GM23338 (cell line): ENCODE results near the gene HIVEP3. TPM values are rescaled to one million over a fixed set of nuclear protein-coding genes. Genes with fewer than 3 reads are reported as not detected.

Source experiments
- ATAC-seq: fragments of 200-7000 bp; cut with Tn5 transposase; 3 replicates; pipeline ENCODE4 v1.9.1; 2020
- DNase-seq: peaks from one replicate; pipeline ENCODE4 v3.0.0-alpha.2; 2015; ENCODE audit warnings: low spot score
- H2AFZ ChIP-seq: fragments of 200-600 bp; sonication (generic); 2 replicates; pipeline ENCODE4 v1.8.0; 2016; ENCODE audit warnings: antibody characterized with exemption, mild to moderate bottlenecking, moderate library complexity
- H3F3A ChIP-seq: fragments of 200-600 bp; sonication (generic); replicated peaks from 2 replicates; pipeline ENCODE4 v1.8.0; 2017; ENCODE audit warnings: antibody characterized with exemption, mixed run types, low read depth
- H3K27ac ChIP-seq: fragments of 200-600 bp; sonication (generic); 2 replicates; pipeline ENCODE4 v1.6.1; 2016; ENCODE audit warnings: low read depth
- H3K27me3 ChIP-seq: fragments of 200-600 bp; sonication (generic); 2 replicates; pipeline ENCODE4 v1.8.0; 2016; ENCODE audit warnings: mild to moderate bottlenecking, mixed run types, moderate library complexity; ENCODE audit not compliant: insufficient read depth
- H3K36me3 ChIP-seq: fragments of 200-600 bp; sonication (generic); 2 replicates; pipeline ENCODE4 v1.8.0; 2016; ENCODE audit warnings: mild to moderate bottlenecking; ENCODE audit not compliant: insufficient read depth
- H3K4me1 ChIP-seq: fragments of 200-600 bp; sonication (generic); 2 replicates; pipeline ENCODE4 v1.8.0; 2016; ENCODE audit warnings: mild to moderate bottlenecking, moderate library complexity; ENCODE audit not compliant: insufficient read depth
- H3K4me2 ChIP-seq: fragments of 200-600 bp; sonication (generic); 2 replicates; pipeline ENCODE4 v1.7.1; 2017; ENCODE audit warnings: mixed run types
- H3K4me3 ChIP-seq: fragments of 200-600 bp; sonication (generic); 2 replicates; pipeline ENCODE4 v1.6.1; 2016; ENCODE audit warnings: mixed run types
- H3K79me2 ChIP-seq: fragments of 200-600 bp; sonication (generic); replicated peaks from 2 replicates; pipeline ENCODE4 v1.8.0; 2017; ENCODE audit warnings: mild to moderate bottlenecking; ENCODE audit not compliant: insufficient read depth
- H3K9me2 ChIP-seq: fragments of 200-600 bp; sonication (generic); 2 replicates; pipeline ENCODE4 v1.8.0; 2017; ENCODE audit not compliant: insufficient read depth
- H4K20me1 ChIP-seq: fragments of 200-600 bp; sonication (generic); replicated peaks from 2 replicates; pipeline ENCODE4 v1.8.0; 2017; ENCODE audit warnings: mild to moderate bottlenecking; ENCODE audit not compliant: insufficient read depth
- H3K27ac Mint-ChIP-seq: 2 replicates; pipeline ENCODE4 v1.8.0; 2020; ENCODE audit warnings: inconsistent platforms, mild to moderate bottlenecking, moderate library complexity, mixed read lengths
- H3K27me3 Mint-ChIP-seq: 3 replicates; pipeline ENCODE4 v1.8.0; 2022; ENCODE audit warnings: low read depth, mild to moderate bottlenecking, moderate library complexity, mixed read lengths, inconsistent platforms; ENCODE audit not compliant: insufficient read depth, poor library complexity
- H3K36me3 Mint-ChIP-seq: 3 replicates; pipeline ENCODE4 v1.8.0; 2021; ENCODE audit warnings: low read depth, mild to moderate bottlenecking, inconsistent platforms, moderate library complexity, mixed read lengths
- H3K4me1 Mint-ChIP-seq: 3 replicates; pipeline ENCODE4 v1.8.0; 2020; ENCODE audit warnings: mild to moderate bottlenecking, inconsistent platforms, mixed read lengths
- H3K4me3 Mint-ChIP-seq: 3 replicates; pipeline ENCODE4 v1.8.0; 2021; ENCODE audit warnings: moderate library complexity, mild to moderate bottlenecking, inconsistent platforms, mixed read lengths
- H3K9me3 Mint-ChIP-seq: 3 replicates; pipeline ENCODE4 v1.8.0; 2020; ENCODE audit warnings: moderate library complexity, mild to moderate bottlenecking, inconsistent platforms, mixed read lengths
- EZH2 ChIP-seq: fragments of 200-600 bp; sonication (generic); IDR thresholded peaks from one replicate; pipeline ENCODE4 v1.8.0; 2017; ENCODE audit warnings: antibody characterized with exemption, mild to moderate bottlenecking, low read depth; ENCODE audit not compliant: unreplicated experiment
- NANOG ChIP-seq: IDR thresholded peaks from 2 replicates; pipeline ENCODE4 v1.6.1; 2016; ENCODE audit warnings: antibody characterized with exemption, borderline replicate concordance
- ZNF114 ChIP-seq: fragments of 250-450 bp; sonication (Bioruptor Pico); IDR thresholded peaks from 2 replicates; pipeline ENCODE4 v1.5.0; 2020; ENCODE audit warnings: mild to moderate bottlenecking, moderate library complexity
- ZNF331 ChIP-seq: fragments of 250-450 bp; sonication (Bioruptor Pico); IDR thresholded peaks from 2 replicates; pipeline ENCODE4 v1.5.0; 2020; ENCODE audit warnings: low read depth, mild to moderate bottlenecking, moderate library complexity
- polyA plus RNA-seq: library from polyadenylated mRNA; unstranded; fragments of >200 nt; fragmentation: Nextera tagmentation; extraction: Ambion mirVana; gene quantifications from 2 replicates; pipeline ENCODE4 v1.2.1, GENCODE V29; 2016
- total RNA-seq: library from RNA; depleted of rRNA; stranded (reverse); fragments of >200 nt; shearing (Covaris generic); gene quantifications from 2 replicates; pipeline ENCODE4 v1.2.3, GENCODE V29; 2014
- TF ChIP-seq, protein P1 (sequence below): IDR thresholded peaks from one replicate; pipeline ENCODE4 v1.6.1; 2018; ENCODE audit warnings: antibody characterized with exemption; ENCODE audit not compliant: unreplicated experiment

Gene HIVEP3
- total and polyA plus RNA-seq, 2 experiments from 2014 or later, result 0.14 to 0.24 TPM

DNA sequence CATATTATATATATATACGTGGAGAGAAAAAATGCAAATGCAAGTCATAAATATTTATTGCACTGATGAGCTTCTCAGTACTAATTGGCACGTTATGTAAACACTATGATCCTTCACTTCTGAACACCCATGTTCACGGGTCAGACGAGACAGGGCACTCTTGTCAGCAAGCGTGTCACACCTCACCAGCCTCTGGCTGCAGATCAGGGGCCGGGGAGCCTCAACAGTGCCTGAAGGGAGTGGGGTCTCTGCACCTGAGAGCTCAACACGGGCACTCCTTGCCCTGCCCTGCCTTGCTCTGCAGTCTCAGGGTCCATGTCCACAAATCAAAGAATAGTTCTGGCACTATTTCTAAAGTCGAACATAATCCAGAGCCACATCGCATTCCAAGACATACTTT is 409 bp upstream of the HIVEP3 start:
- no peaks in the 10 kb centered on the region for H3F3A ChIP-seq
- H3K4me2 ChIP-seq, result peak overlapping the region; percentile 90
- no peaks in the 10 kb centered on the region for H4K20me1 ChIP-seq
- no peak for TF ChIP-seq ZNF331 (CRISPR knock-in tag)
- H3K4me3 Mint-ChIP-seq, result peak overlapping the region; percentile 68
- no peaks in the 10 kb centered on the region for H3K9me2 ChIP-seq
- H3K27me3 Mint-ChIP-seq, result peaks cover 40% of the 10 kb centered on the region
- H3K79me2 ChIP-seq, result no peaks in the 10 kb centered on the region
- H3K4me3 ChIP-seq, result peak overlapping the region; percentile 70
- peaks cover 38% of the 10 kb centered on the region for H3K4me1 Mint-ChIP-seq
- H3K27me3 ChIP-seq, result peaks cover 45% of the 10 kb centered on the region
- DNase-seq (no peak), ATAC-seq (no peak)
- no peaks in the 10 kb centered on the region for H3K36me3 Mint-ChIP-seq
- peaks cover 30% of the 10 kb centered on the region for H3K4me1 ChIP-seq
- H3K9me3 Mint-ChIP-seq, result peaks cover 4% of the 10 kb centered on the region; the same call in 2 of the 3 replicates
- no peak overlapping the region for H3K27ac ChIP-seq
- no peak overlapping the region for H3K27ac Mint-ChIP-seq
- H3K36me3 ChIP-seq, result no peaks in the 10 kb centered on the region
- peak overlapping the region; percentile 87; the same call in 1 of the 2 replicates for H2AFZ ChIP-seq

DNA sequence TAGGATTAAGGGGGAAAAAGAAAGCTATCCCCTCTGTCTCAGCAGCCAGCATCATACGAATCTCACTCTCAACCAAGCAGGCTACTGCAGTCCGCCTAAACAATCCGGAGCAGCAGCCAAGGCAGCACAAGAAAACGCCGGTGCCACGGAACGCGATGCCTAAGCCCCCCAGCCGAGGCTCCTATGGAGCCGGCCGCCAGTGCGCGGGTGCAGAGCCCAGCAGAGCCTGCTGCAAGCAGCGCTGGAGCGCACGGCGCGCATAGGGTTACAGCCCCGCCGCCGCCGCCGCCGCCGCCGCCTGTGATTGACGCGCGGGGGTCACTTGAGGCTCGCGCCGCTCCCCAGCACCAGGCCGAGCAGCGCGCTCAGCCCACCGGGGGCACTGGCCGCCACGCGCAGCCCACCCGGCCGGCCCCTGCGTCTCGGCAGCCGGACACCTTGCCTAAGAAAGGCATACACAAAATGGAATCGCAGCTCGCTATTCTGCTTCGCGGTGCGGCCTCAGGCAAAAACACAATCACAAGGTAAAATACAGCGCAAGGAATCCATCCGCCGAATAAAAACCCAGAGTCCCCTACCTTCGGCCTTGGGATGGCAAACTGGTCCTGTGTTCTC is 780 bp downstream of the HIVEP3 start:
- peaks cover 39% of the 10 kb centered on the region for H3K27me3 Mint-ChIP-seq
- no peak overlapping the region for H3K27ac Mint-ChIP-seq
- H3K4me1 Mint-ChIP-seq, result peaks cover 38% of the 10 kb centered on the region
- peak overlapping the region; percentile 90 for H3K4me2 ChIP-seq
- H3K36me3 ChIP-seq, result no peaks in the 10 kb centered on the region
- H3K27ac ChIP-seq, result no peak overlapping the region
- H4K20me1 ChIP-seq, result no peaks in the 10 kb centered on the region
- TF ChIP-seq EZH2, result peak; percentile 14
- no peak for TF ChIP-seq NANOG
- TF ChIP-seq, protein P1, sequence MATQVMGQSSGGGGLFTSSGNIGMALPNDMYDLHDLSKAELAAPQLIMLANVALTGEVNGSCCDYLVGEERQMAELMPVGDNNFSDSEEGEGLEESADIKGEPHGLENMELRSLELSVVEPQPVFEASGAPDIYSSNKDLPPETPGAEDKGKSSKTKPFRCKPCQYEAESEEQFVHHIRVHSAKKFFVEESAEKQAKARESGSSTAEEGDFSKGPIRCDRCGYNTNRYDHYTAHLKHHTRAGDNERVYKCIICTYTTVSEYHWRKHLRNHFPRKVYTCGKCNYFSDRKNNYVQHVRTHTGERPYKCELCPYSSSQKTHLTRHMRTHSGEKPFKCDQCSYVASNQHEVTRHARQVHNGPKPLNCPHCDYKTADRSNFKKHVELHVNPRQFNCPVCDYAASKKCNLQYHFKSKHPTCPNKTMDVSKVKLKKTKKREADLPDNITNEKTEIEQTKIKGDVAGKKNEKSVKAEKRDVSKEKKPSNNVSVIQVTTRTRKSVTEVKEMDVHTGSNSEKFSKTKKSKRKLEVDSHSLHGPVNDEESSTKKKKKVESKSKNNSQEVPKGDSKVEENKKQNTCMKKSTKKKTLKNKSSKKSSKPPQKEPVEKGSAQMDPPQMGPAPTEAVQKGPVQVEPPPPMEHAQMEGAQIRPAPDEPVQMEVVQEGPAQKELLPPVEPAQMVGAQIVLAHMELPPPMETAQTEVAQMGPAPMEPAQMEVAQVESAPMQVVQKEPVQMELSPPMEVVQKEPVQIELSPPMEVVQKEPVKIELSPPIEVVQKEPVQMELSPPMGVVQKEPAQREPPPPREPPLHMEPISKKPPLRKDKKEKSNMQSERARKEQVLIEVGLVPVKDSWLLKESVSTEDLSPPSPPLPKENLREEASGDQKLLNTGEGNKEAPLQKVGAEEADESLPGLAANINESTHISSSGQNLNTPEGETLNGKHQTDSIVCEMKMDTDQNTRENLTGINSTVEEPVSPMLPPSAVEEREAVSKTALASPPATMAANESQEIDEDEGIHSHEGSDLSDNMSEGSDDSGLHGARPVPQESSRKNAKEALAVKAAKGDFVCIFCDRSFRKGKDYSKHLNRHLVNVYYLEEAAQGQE, result no peak
- H3K4me1 ChIP-seq, result peaks cover 31% of the 10 kb centered on the region
- peak overlapping the region; percentile 78 for H3K4me3 Mint-ChIP-seq
- peak; percentile 89 for ATAC-seq
- DNase-seq, result peak; percentile 81
- no peaks in the 10 kb centered on the region for H3K79me2 ChIP-seq
- no peaks in the 10 kb centered on the region for H3K9me2 ChIP-seq
- H3K4me3 ChIP-seq, result peak overlapping the region; percentile 70
- no peaks in the 10 kb centered on the region; the same call in 2 of the 3 replicates for H3K9me3 Mint-ChIP-seq
- H3K27me3 ChIP-seq, result peaks cover 45% of the 10 kb centered on the region
- no peaks in the 10 kb centered on the region for H3K36me3 Mint-ChIP-seq
- H3F3A ChIP-seq, result no peaks in the 10 kb centered on the region
- H2AFZ ChIP-seq, result peak overlapping the region; percentile 98

DNA sequence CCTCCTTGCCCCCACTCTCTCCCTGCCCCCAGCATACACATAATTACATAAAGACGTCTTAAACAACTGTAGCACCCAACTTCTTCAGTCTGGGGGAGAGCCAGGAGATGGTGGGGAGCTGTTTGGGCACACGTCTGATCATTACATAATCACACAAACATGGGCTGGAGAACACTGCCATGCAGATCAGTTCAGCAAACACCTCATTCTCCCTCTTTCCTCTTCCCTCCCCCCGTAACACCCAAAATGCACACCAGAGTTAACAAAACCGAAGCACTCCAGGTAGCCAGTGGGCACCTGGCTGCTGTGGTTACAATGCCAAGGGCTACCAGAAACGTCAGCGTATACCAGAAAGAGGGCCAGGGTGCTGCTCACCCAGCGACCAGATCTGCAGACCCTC is 1.6 kb downstream of the HIVEP3 start:
- Histone ChIP-seq H3K4me3 (peak overlapping the region; percentile 70), H4K20me1 (no peaks in the 10 kb centered on the region), H3K4me1 (peaks cover 34% of the 10 kb centered on the region), H3K27me3 (peaks cover 45% of the 10 kb centered on the region), H3K36me3 (no peaks in the 10 kb centered on the region), H2AFZ (peak overlapping the region; percentile 98; the same call in 1 of the 2 replicates), H3F3A (no peaks in the 10 kb centered on the region), H3K9me2 (no peaks in the 10 kb centered on the region), H3K4me2 (peak overlapping the region; percentile 90), H3K79me2 (no peaks in the 10 kb centered on the region), H3K27ac (no peak overlapping the region)
- ATAC-seq (no peak), DNase-seq (no peak)
- Mint-ChIP-seq H3K9me3 (no peaks in the 10 kb centered on the region; the same call in 2 of the 3 replicates), H3K27me3 (peaks cover 39% of the 10 kb centered on the region), H3K4me1 (peaks cover 38% of the 10 kb centered on the region), H3K27ac (no peak overlapping the region), H3K4me3 (peak overlapping the region; percentile 78), H3K36me3 (no peaks in the 10 kb centered on the region)
- no peak for TF ChIP-seq ZNF114 (CRISPR knock-in tag)
- TF ChIP-seq ZNF331 (CRISPR knock-in tag), result no peak
